Measurements from ENCODE around the gene UXT. TPM values are rescaled to one million over a fixed set of nuclear protein-coding genes. Genes with fewer than 3 reads are reported as not detected.

Gene UXT
- total and polyA plus RNA-seq, 2 of the 13 experiments (the other 11 are each of a cell fraction or from before 2014, with no cell fraction given), result 107 to 123 TPM

DNA sequence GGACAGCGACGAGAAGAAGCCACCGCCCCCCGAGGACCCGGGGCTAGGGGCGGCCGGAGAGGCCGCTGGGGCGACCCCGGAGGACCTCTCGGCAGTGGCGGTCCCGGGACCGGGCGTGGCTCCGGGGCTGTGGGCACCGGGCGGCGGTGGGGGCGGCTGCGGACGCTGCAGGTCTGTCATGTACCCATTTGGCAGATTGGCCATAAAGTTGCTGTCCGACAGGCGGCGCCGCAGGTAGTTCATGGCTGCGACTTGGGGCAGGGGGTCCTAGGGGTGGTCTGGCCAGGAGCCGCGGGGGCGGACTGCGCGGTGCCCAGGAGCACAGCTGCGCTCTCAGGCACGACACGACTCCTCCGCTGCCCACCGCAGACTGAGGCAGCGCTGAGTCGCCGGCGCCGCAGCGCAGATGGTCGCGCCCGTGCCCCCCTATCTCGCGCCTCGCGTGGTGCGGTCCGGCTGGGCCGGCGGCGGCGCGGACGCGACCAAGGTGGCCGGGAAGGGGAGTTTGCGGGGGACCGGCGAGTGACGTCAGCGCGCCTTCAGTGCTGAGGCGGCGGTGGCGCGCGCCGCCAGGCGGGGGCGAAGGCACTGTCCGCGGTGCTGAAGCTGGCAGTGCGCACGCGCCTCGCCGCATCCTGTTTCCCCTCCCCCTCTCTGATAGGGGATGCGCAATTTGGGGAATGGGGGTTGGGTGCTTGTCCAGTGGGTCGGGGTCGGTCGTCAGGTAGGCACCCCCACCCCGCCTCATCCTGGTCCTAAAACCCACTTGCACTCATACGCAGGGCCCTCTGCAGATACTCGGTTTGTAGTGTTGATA lies 39.3 kb downstream of the UXT start, which contains the start of gene SYN1 (continued):
- TF ChIP-seq, protein P1, sequence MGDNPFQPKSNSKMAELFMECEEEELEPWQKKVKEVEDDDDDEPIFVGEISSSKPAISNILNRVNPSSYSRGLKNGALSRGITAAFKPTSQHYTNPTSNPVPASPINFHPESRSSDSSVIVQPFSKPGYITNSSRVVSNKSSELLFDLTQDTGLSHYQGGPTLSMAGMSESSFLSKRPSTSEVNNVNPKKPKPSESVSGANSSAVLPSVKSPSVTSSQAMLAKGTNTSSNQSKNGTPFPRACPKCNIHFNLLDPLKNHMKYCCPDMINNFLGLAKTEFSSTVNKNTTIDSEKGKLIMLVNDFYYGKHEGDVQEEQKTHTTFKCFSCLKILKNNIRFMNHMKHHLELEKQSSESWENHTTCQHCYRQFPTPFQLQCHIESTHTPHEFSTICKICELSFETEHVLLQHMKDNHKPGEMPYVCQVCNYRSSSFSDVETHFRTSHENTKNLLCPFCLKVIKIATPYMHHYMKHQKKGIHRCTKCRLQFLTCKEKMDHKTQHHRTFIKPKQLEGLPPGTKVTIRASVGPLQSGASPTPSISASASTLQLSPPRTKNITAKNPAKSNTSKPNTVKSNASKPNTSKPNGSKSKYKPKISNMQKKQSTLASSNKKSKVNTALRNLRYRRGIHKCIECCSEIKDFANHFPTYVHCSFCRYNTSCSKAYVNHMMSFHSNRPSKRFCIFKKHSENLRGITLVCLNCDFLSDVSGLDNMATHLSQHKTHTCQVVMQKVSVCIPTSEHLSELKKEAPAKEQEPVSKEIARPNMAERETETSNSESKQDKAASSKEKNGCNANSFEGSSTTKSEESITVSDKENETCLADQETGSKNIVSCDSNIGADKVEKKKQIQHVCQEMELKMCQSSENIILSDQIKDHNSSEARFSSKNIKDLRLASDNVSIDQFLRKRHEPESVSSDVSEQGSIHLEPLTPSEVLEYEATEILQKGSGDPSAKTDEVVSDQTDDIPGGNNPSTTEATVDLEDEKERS (CRISPR knock-in tag; IDR thresholded peaks at IDR 0.05), result no peak
- TF ChIP-seq, protein P2, sequence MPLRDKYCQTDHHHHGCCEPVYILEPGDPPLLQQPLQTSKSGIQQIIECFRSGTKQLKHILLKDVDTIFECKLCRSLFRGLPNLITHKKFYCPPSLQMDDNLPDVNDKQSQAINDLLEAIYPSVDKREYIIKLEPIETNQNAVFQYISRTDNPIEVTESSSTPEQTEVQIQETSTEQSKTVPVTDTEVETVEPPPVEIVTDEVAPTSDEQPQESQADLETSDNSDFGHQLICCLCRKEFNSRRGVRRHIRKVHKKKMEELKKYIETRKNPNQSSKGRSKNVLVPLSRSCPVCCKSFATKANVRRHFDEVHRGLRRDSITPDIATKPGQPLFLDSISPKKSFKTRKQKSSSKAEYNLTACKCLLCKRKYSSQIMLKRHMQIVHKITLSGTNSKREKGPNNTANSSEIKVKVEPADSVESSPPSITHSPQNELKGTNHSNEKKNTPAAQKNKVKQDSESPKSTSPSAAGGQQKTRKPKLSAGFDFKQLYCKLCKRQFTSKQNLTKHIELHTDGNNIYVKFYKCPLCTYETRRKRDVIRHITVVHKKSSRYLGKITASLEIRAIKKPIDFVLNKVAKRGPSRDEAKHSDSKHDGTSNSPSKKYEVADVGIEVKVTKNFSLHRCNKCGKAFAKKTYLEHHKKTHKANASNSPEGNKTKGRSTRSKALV (CRISPR knock-in tag; IDR thresholded peaks at IDR 0.05), result no peak
- no peak for TF ChIP-seq ZNF691 (CRISPR knock-in tag; IDR thresholded peaks at IDR 0.05; ENCODE audit: borderline replicate concordance, low read depth)
- no peak for TF ChIP-seq SMAD9 (CRISPR knock-in tag; IDR thresholded peaks at IDR 0.05)
- TF ChIP-seq ZNF275 (CRISPR knock-in tag; IDR thresholded peaks at IDR 0.05; ENCODE audit: borderline replicate concordance), result no peak
- no peak for TF ChIP-seq TEAD2 (CRISPR knock-in tag; IDR thresholded peaks at IDR 0.05)
- TF ChIP-seq TAF15 (IDR thresholded peaks at IDR 0.05; ENCODE audit: low read depth, low read length, poor library complexity, severe bottlenecking), result no peak
- TF ChIP-seq FOXK2 (IDR thresholded peaks at IDR 0.05), result no peak
- TF ChIP-seq ZUFSP (CRISPR knock-in tag; IDR thresholded peaks at IDR 0.05; ENCODE audit: borderline replicate concordance), result no peak
- TF ChIP-seq IKZF1 (IDR thresholded peaks at IDR 0.05), result no peak
- no peak for TF ChIP-seq ZNF605 (CRISPR knock-in tag; IDR thresholded peaks at IDR 0.05)
- peak; percentile 54; the same call in 1 of the 2 replicates for TF ChIP-seq MEIS2 (CRISPR knock-in tag; IDR thresholded peaks at IDR 0.05)
- no peak for TF ChIP-seq ZNF543 (CRISPR knock-in tag; IDR thresholded peaks at IDR 0.05)
- peak; percentile 53; the same call in 1 of the 2 replicates for TF ChIP-seq ATF7 (IDR thresholded peaks at IDR 0.05)
- peak; percentile 90 for TF ChIP-seq ATF7 (CRISPR knock-in tag; IDR thresholded peaks at IDR 0.05)
- TF ChIP-seq ZNF704 (CRISPR knock-in tag; IDR thresholded peaks at IDR 0.05; ENCODE audit: borderline replicate concordance), result no peak
